Measurements from ENCODE around the gene ZWILCH.
"Not testable (repeated sequence)": the region's sequence is repeated elsewhere in the genome, so short reads cannot be mapped to it uniquely, and the experiment has no call there.

ZWILCH gene

DNA sequence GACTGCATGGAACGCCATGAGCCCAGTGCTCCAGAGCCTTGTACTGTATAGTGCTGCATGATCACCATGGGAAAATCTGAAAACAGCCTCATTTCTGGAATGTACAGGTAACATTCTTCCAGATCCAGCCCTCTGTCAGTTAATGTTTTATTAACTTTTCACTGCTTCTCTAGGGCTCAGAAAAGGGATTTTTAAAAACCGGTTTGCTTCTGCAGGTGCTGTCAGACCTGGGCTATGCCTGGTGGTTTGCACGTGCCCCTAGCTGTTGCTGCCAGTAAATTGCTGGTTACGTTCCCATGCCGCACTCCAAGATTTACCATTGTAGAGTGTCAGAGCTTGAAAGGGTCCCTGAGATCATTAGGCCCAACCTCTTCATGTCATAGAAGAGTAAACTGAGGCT is 16.6 kb upstream of the ZWILCH start:
- no peak for DNase-seq

DNA sequence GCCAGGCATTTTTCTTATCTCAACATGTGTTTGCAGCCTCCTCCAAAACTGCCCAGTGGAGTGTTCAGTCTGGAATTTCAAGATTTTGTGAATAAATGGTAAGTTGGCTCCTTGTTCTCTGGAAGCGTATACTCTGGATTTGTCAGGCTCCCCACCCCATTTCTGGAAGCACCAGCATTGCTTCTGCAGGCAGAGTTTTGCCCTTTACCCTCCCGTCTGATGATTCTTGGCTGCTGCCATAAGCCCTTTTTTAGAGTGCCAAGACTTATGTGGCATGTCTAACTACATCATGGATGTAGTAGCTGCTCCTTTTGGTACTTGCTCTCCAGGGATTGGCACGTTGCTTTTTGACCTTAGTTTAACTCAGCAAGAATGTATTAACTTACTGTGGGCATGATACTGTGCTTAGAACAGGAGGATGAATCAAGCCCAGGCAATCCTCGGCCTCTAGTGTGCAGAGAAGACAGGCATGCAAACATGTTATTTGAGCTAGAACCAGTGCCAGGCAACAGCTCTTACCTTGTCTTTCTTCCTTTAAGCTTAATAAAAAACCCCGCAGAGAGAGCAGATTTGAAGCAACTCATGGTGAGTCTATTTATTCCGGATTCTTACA is 15.8 kb upstream of the ZWILCH start:
- DNase-seq = no peak

DNA sequence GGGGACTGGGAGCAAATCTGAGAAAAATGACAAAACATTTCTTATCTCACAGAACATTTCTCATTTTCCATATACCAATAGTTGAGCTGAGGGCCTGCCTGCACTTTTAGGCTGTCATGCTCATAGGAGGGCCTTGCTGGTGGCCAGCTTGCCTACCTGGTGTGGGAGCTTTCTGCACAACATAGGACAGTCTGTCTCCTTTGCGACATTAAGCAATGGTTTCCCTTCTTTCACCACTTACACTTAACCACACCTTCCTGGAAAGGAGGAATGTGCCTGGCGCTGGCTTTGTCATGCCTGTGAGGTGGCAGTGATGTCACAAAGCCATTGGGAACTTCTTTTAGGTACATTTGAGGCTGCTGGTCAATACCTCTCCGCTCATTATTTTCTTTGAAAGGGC is 13.3 kb upstream of the ZWILCH start:
- no peak for DNase-seq

DNA sequence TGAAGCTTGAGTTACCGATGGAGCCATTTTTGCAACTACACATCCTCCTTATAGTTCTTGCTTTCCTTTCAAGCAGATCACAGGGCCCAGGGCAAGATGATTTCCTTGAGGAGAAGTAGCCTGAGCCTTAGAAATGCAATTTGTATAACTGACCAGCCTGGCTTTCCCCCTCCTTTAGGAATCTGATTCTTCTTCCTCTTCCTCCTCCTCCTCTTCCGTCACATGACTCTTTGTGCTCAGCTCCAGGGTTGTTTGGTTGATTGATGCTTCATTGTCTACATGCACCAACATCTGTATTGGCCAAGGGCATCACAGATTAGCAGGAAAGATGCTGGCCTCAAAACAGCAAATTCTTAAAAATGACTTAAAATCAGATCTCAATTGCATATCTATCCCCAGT is 10.9 kb upstream of the ZWILCH start:
- DNase-seq = no peak

DNA sequence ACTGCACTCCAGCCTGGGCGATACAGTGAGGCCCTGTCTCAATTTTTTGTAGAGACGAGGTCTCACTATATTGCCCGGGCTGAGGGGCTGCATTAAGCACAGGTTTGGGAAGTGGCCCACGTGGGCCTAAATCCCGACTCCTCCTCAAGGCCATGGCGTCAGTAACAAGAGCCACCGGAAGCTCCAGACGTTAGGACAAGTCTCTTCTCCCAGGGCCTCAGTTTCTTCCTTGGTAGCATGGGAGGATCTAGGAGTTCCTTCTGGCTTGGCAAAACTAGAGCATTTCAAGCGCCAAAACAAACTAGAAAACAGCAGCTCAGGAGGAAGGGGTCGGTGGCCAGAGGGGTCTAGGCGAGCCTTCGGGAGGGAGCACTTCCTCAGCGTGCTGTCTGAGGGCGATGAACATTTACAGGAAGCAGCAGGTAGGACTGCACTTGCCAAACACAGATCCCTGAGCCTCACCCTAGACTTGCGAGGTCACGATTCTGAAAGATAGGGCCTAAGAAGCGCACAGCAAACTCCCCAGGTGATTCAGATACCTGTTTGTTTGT is 8.1 kb upstream of the ZWILCH start:
- no peak for DNase-seq

DNA sequence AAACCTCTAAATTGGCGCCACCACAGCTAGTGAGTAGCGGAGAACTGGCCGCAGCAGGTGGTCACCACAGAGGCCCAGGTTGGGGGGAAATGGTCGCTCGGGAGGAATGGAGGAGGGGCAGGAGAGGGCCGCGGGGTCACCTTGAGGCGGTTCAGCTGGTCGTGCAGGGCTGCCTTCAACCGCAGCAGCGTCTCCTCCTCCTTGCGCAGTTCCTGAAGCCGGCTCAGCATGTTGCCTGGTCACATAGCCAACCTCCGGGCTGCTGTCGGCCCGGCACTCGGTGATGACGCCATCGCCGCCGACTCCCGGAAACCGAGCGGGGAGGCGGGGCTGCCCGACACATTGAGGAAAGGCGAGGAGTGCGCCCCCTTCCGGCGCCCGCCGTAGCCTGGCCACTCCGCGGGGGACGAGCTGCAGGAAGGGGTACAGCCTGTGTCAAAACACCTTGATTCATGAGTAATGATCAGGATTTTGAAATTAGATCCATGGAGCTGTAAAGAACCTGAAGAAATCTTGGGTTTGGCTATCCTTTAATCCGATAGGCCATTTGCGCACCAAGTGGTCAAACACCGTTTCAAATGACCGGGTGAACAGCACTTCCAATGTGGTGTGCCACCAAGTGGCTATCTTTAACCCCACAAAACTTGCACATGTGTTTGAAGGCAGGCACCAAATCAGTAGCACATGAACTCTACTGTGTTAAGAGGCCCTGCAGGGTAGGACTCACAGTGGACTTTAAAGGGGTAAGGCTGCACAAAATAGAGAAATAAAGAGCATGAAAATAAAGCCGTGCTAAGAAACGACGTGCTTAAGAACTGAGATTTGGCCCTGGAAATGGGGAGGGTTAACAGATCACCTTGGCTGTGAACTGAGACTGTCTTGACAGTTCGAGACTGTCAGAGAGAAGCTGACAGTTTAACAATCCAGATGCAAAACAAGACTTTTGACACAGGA is 7.3 kb upstream of the ZWILCH start, which contains the start of gene SNAPC5:
Gene SNAPC5 (minus strand): TSS at position 261 of the 954 bp plus-strand sequence. CDS start 31 bp downstream, at position 230.
- DNase-seq = peak; percentile 97

DNA sequence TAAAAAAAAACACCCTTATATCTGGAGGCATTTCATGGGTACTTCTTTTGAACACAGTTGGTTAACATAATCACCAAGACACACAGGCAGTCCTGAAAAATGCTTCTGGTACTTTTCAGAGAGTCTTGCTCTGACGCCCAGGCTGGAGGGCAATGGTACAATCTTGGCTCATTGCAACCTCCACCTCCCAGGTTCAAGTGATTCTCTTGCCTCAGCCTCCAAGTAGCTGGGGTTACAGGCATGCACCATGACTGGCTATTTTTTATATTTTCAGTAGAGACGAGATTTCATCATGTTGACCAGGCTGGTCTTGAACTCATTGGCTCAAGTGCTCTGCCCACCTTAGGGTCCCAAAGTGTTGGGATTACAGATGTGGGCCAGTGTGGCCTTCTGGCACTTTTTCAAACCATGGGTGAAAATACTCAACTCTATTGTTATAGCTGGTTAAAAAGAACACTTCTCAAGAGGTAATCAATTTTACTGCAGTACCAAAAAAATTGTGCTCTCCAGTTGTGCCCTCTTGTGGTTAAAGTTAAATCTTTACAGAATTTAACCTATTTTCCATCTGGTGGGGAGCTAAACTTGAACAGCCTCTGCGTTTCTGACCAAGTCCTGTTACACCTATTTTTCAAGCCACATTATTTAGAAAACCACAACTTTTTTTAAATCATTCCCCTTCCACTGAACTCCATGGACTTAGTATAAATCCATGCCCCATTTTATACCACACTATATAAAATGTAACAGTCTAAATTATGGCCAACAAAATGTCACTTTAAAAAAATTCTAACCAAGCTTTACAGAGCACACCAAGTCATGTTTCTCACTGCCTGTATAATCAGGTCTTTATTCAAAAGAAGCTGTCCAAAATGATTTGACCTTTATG is 6.4 kb upstream of the ZWILCH start:
- DNase-seq = no peak

DNA sequence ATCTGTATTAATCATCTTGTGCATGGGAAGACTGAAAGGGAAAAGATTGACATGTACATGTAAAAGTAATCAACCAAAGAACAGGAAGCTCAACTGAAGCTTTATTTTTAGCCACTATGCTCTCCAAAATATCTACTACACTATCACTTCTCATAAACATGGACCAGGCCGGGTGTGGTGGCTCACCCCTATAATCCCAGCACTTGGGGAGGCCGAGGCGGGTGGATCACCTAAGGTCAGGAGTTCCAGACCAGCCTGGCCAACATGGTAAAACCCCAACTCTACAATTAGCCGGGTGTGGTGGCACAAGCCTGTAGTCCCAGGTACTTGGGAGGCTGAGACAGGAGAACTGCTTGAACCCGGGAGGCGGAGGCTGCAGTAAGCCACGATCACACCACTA is 4.8 kb upstream of the ZWILCH start:
- not testable (repeated sequence) for DNase-seq

DNA sequence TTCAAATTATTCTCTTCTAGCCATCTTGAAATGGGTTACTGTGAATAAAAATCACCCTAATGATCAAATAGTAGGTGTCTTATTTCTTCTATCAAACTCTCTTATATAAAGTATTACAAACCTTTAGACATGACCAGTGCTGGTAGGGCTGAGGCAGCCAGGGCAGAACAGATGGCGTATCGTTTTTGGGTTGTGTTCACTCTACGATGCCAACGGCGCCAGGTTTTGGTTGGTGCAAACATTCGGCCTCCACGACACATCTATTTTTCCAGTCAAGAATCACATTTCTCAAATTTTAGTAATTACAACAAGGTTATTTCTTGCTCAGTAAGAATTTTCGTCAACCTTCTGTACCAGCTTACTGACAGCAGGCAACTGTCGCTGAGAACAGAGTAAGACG is 2.6 kb upstream of the ZWILCH start:
- no peak for DNase-seq

DNA sequence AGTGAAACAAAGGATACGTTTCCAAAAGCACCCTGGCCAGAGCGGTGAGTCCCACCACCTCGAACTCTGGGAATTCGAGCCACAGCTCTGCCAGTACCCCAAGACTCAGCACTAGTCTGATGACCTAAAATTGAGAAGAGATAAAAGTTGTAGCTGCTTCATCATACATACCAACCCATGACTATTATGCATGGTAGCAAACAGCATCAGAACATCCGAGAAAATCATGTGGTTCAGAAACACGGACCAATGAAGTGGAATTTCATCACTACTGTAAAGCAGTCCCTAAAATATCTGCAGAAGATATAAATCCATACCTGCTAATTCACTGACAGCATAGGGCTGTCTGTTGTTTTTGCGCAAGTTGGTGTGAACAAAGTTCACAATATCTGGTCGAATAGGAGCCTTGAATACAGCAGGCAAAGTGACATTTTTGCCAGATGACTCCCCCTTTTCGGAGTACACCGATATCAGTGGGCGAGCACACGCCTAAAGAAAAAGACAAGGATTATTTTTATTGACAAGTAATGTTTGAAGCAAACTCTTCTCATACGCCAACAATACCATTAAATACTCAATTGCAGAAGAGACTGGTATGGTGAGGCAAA is 2.0 kb upstream of the ZWILCH start:
- DNase-seq = not testable (repeated sequence)

DNA sequence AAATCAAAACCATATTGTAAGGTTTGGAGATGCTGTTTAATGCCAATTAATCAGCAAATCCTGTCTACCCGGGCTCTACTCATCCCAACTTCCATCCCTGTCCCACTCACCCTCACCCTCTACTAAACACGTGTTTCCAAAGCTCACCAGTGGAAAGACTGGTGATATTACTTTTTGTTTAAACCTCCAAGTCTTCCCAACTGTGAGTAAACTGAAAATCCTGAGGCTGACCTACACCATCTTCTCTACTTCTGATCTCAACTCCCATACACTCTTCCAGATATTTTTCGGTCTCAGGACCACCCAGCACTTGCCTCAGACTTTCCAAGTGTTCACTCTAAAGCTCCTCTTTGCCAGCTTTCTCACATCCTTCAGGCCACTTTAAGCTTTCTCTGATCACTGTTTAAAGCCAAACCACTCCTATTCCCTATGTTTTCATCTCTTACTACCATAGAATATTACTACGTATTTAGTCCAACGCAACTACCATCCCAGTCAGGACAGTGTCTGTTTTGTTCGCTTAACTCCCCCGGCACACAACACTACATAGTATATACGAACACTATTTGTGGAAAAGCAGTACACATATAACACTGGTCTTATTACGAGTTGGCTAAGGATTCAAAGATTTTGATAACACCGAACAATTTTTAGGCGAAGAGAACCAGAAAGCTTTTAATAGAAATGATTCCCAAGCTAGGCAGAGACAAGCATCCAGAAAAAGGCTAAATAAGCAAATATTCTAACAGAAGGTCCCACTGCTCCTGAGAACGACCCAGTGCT is 1.2 kb upstream of the ZWILCH start:
- no peak for DNase-seq

DNA sequence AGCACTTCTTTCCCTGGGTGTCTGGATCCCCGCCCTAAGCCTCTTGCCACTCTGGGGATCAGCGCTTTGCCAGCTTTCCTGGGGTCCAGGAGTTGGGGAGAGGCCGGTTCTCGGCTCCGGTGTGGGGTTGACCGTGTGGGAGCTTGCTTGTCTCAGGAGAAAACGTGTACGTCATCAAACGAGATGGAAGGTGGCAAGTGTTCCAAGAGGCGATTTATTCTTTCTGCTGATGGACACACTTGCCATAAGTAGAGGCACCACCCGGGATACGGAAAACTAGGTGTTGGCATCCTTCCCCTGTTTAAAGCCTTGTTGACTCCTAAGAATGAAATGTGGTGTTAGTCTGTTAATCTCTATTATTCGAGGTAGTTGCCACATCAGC is 295 bp downstream of the ZWILCH start:
- no peak for DNase-seq

DNA sequence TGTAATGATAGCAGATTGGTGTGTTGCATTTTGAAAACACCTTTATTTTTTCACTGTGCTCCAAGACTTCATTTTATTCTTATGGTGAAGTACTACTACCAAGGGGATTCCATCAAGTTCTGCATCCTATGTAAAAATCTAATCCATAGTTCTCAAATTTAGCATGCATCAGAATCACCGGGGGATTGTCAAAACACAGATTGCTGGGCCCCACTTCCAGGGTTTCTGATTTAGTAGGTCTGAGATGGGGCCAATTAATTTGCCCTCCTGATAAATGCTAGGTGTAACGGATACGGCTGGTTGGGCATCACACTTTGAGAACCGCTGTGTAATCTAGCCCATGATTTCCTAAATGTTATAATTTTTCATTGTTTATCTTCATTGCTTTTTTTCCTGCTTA is 692 bp downstream of the ZWILCH start:
- DNase-seq = no peak

DNA sequence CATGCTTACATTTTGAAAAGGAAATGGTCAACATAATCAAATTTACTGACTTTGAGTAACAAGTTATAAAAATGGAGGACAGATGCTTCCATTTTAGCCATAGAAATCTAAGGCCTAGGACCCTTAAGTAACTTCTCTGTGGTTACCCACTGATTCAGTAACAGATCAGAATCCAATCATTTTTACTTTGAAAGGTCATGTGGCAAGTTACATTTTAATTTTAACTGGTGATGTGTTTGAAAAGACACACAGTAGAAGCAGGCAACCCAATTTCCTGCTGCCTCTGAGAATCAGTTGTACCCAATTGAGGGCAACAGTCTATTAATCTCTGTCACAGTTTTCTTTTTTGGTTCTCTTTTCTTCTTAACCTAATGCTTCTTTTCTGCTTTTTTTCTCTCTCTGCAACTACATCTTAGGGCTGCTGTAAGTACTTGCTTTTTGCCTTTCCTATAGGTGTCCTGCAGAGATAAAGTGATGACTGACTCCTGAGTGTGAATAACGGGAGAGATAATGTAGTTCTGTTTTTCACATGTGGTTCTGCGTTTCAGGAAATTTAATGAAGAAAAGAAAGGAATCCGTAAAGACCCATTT is 3.3 kb downstream of the ZWILCH start:
- DNase-seq = no peak

DNA sequence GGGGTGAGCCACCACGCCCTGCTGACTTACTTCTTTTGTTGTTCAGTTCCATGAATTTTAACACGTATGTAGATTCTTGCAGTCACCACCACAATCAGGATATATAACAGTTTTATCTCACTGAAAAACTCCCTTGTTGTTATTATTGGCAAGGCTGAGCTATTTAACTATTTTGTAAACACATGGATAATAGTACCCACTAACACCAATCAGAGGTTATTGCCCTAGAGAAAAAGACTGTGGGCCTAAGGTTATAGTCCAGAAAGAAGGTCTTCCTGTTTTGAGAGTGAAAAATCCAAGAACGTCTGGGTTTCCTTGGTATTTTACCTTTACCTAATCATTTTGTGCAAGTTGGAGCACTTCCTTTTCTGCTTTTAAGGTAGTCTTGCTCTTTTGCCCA is 9.5 kb downstream of the ZWILCH start:
- DNase-seq = no peak

DNA sequence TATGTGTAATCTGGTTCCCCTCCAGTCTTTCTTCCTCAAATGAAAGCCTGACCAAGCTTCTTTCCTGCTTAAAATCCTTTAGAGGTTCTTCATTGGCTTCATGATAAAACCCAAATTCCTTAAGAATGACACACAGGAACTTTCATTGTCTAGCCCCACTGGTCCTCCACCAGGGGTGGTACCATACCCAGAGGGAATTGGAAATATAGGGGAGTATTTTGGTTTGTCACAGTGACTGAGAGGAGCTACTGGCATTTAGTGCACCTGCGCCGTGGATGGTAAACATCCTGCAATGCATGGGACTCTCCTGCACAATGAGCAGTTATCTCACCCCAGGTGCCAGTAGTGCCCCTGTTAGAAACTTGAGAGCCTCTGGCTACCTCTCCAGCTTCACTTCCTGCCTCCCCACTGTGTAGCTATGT is 10.8 kb downstream of the ZWILCH start:
- no peak for DNase-seq

DNA sequence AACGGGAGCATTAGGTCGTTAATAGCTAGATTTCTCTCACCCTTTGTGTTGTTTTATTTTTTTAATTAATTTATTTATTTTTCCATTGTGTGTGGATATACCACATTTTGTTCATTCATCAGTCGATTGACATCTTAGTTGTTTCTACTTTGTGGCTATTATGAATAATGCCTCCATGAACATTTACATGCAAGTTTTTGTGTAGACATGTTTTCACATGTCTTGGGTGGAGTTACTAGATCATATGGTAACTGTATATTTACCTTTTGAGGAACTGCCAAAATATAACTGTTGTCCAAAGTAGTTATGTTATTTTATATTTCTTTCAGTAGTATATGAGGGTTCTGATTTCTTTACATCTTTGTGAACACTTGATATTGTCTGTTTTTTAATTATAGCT is 18.8 kb downstream of the ZWILCH start:
- DNase-seq = no peak

DNA sequence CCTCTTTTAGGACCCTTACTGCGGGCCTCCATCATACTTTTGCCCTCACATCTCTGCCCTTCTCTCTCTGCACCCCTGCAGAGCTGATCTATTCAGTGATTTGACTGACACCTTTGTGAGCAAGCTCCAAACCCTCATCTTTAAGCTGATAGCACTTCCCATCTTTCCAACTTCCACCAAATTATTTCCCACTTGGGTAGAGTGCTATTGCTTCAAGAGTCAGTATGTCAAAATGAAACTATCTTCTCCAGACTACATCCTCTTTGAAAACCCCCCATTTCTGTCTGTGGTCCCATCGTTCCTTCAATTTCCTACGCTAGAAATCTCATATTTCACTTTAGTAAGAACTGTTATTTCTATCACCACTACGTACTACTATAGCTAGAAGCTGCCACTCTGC is 19.7 kb downstream of the ZWILCH start:
- no peak for DNase-seq

DNA sequence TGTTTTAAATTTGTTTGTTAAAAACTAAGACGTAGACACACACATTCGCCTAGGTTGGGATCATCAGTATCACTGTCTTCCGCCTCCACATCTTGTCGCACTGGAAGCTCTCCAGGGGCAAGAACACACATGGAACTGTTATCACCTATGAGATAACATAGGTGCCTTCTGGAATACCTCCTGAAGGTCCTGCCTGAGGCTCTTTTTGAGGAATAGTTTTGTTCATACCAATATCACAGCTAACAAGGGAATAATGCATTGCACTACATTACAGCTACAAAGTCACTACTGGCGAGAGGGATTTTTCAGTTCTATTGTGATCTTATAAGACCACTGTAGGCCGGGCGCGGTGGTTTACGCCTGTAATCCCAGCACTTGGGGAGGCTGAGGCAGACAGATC is 29.9 kb downstream of the ZWILCH start:
- no peak for DNase-seq

DNA sequence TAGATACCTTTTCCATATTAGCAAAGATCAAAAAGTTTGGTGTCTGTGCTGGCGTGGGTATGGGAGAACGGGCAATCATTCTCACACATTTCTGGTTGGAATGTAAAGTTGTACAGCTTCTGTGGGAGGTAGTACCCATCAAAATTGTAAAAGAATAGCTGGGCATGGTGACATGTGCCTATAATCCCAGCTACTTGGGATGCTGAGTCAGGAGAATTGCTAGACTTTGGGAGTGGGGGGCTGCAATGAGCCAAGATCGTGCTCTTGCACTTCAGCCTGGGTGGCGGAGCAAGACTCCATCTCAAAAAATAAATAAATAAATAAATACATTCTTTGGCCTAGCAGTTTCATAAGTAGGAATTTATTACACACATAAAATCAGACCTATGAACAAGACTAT is 37.8 kb downstream of the ZWILCH start:
- DNase-seq = no peak

DNA sequence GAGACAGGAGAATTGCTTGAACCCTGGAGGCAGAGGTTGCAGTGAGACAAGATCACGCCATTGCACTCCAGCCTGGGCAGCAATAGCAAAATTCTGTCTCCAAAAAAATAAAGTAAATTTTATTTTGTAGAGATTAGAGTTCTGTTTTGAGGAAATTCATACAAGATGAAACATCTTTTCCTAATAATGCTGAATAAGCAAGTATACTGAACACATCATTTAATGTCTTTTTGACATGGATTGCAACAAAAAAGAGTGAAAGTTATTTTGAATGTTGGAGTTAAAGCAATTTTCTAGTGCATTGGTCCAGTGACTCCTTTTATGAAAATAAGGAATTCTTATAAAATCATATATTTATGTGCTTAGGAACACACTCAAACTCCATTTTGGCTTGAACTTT is 40.1 kb downstream of the ZWILCH start:
- no peak for DNase-seq

All from effector CD4-positive, alpha-beta T cell (primary cell).